CD4-positive, alpha-beta memory T cell (primary cell): Measurements from ENCODE around the gene KCNA5. TPM values are rescaled to one million over a fixed set of nuclear protein-coding genes. Genes with fewer than 3 reads are reported as not detected.

Experiments used
- CTCF ChIA-PET: fragments of 350-600 bp; sonication (Branson Sonifier 250); formaldehyde crosslinking; loops from one replicate; lab custom pipeline; 2021; ENCODE audit warnings: inconsistent platforms; ENCODE audit not compliant: partially characterized antibody; lab: Charles Lee
- POLR2A ChIA-PET: fragments of 350-600 bp; sonication (Branson Sonifier 250); formaldehyde crosslinking; loops from one replicate; lab custom pipeline; 2021; ENCODE audit not compliant: partially characterized antibody; lab: Charles Lee
- DNase-seq, 5 donors: peaks; one replicate each; pipeline versions ENCODE4 v3.0.0 to v3.0.0-alpha.2; 2020 to 2022; ENCODE audit warnings: mixed read lengths in 1 of 5
- H3K27ac ChIP-seq: one replicate; pipeline ENCODE4 v1.7.0; 2013; ENCODE audit warnings: low read depth, low read length
- H3K27me3 ChIP-seq: 2 replicates; pipeline ENCODE4 v1.7.0; 2013; ENCODE audit warnings: mild to moderate bottlenecking, low read length, moderate library complexity; ENCODE audit not compliant: insufficient read depth
- H3K36me3 ChIP-seq: 2 replicates; pipeline ENCODE4 v1.7.0; 2013; ENCODE audit warnings: mild to moderate bottlenecking, low read length, moderate library complexity; ENCODE audit not compliant: insufficient read depth
- H3K4me1 ChIP-seq: 2 replicates; pipeline ENCODE4 v1.7.0; 2013; ENCODE audit warnings: mild to moderate bottlenecking, low read length, moderate library complexity; ENCODE audit not compliant: insufficient read depth
- H3K4me3 ChIP-seq, 2 donors: one replicate each; pipeline ENCODE4 v1.7.0; 2013; ENCODE audit warnings: low read length in 2 of 2, mild to moderate bottlenecking in 1 of 2
- H3K9me3 ChIP-seq, 2 donors: one replicate each; pipeline ENCODE4 v1.7.0; 2013; ENCODE audit warnings: low read length in 2 of 2, control low read depth in 1 of 2; ENCODE audit not compliant: control insufficient read depth in 1 of 2
- H3K27ac Mint-ChIP-seq, 7 donors: one replicate each; pipeline ENCODE4 v1.8.0; 2020 to 2021; ENCODE audit warnings: mixed read lengths in 7 of 7, mild to moderate bottlenecking in 6 of 7, inconsistent platforms in 3 of 7, moderate library complexity in 3 of 7
- H3K27me3 Mint-ChIP-seq, 2 donors: one replicate each; pipeline ENCODE4 v1.8.0; 2020 to 2021; ENCODE audit warnings: mixed read lengths in 2 of 2
- H3K36me3 Mint-ChIP-seq, 2 donors: one replicate each; pipeline ENCODE4 v1.8.0; 2020 to 2021; ENCODE audit warnings: mixed read lengths in 2 of 2, inconsistent platforms in 1 of 2, mild to moderate bottlenecking in 1 of 2
- H3K4me1 Mint-ChIP-seq, 4 donors: one replicate each; pipeline ENCODE4 v1.8.0; 2020 to 2021; ENCODE audit warnings: mixed read lengths in 4 of 4, mild to moderate bottlenecking in 1 of 4
- H3K4me3 Mint-ChIP-seq, 8 donors: one replicate each; pipeline ENCODE4 v1.8.0; 2020 to 2021; ENCODE audit warnings: mixed read lengths in 8 of 8, mild to moderate bottlenecking in 7 of 8, moderate library complexity in 6 of 8, inconsistent platforms in 3 of 8
- H3K9me3 Mint-ChIP-seq, 8 donors: one replicate each; pipeline ENCODE4 v1.8.0; 2020 to 2021; ENCODE audit warnings: mixed read lengths in 8 of 8, mild to moderate bottlenecking in 5 of 8, inconsistent platforms in 3 of 8, moderate library complexity in 1 of 8
- intact Hi-C: fragments of 100-400 bp; cut with micrococcal nuclease; formaldehyde crosslinking; loops from one replicate; pipeline ENCODE4 v1.15.1; 2023
- polyA plus RNA-seq, 2 donors: library from polyadenylated mRNA; unstranded; fragments of 300-500 nt; fragmentation: Illumina TruSeq; gene quantifications; one replicate each; pipeline ENCODE4 v1.2.3, GENCODE V29; 2021
- total RNA-seq, 2 experiments: library from RNA; stranded (reverse); gene quantifications; one replicate each; pipeline ENCODE4 v1.2.3, GENCODE V29; 2021

Gene KCNA5
- total and polyA plus RNA-seq, 4 experiments from 2014 or later: not detected

- Histone ChIP-seq H3K27ac (no peak overlapping the region), H3K36me3 (no peaks in the 10 kb centered on the region), H3K4me1 (no peaks in the 10 kb centered on the region), H3K27me3 (no peaks in the 10 kb centered on the region), H3K4me3 (no peak overlapping the region), H3K9me3 (no peaks in the 10 kb centered on the region)
- DNase-seq: no peak
- peaks cover 2 to 9% of the 10 kb centered on the region in 2 donors for H3K27me3 Mint-ChIP-seq
- no peaks in the 10 kb centered on the region for H3K4me1 Mint-ChIP-seq
- ChIA-PET CTCF (interaction anchor here (0.8 kb wide), 1 partner anchor 13 kb away, joined by 3 read pairs; no protein-coding TSS in a partner anchor), POLR2A (no interaction called here)
- no peak overlapping the region for H3K27ac Mint-ChIP-seq
- H3K36me3 Mint-ChIP-seq: no peaks in the 10 kb centered on the region
- intact Hi-C loops: no loop called here
- H3K9me3 Mint-ChIP-seq: no peaks in the 10 kb centered on the region
- no peak overlapping the region for H3K4me3 Mint-ChIP-seq
These were observed 44.3 kb downstream of the KCNA5 start for GRCh38 chr12:5087831-5088554.

GRCh38 chr12:5088586-5089264 lies 45.0 kb downstream of the KCNA5 start:
- Mint-ChIP-seq H3K27me3 (peaks cover 2 to 9% of the 10 kb centered on the region in 2 donors), H3K4me3 (no peak overlapping the region), H3K36me3 (no peaks in the 10 kb centered on the region), H3K9me3 (no peaks in the 10 kb centered on the region), H3K27ac (no peak overlapping the region), H3K4me1 (no peaks in the 10 kb centered on the region)
- no peaks in the 10 kb centered on the region for H3K27me3 ChIP-seq
- no peaks in the 10 kb centered on the region for H3K9me3 ChIP-seq
- no peak for DNase-seq
- H3K36me3 ChIP-seq: no peaks in the 10 kb centered on the region
- ChIA-PET POLR2A (no interaction called here), CTCF (no interaction called here)
- intact Hi-C loops: no loop called here
- no peak overlapping the region for H3K4me3 ChIP-seq
- H3K27ac ChIP-seq: no peak overlapping the region
- no peaks in the 10 kb centered on the region for H3K4me1 ChIP-seq

GRCh38 chr12:5094551-5094950 lies 50.9 kb downstream of the KCNA5 start:
- no peaks in the 10 kb centered on the region for H3K9me3 ChIP-seq
- no peaks in the 10 kb centered on the region for H3K4me1 ChIP-seq
- Mint-ChIP-seq H3K27me3 (peaks cover 2 to 7% of the 10 kb centered on the region in 2 donors), H3K4me3 (no peak overlapping the region), H3K27ac (no peak overlapping the region), H3K9me3 (no peaks in the 10 kb centered on the region), H3K36me3 (no peaks in the 10 kb centered on the region), H3K4me1 (no peaks in the 10 kb centered on the region)
- intact Hi-C loops: no loop called here
- ChIA-PET CTCF (interaction anchor here (1.0 kb wide), 1 partner anchor 10 kb away, joined by 3 read pairs; no protein-coding TSS in a partner anchor), POLR2A (no interaction called here)
- no peak overlapping the region for H3K4me3 ChIP-seq
- H3K36me3 ChIP-seq: no peaks in the 10 kb centered on the region
- no peaks in the 10 kb centered on the region for H3K27me3 ChIP-seq
- H3K27ac ChIP-seq: no peak overlapping the region
- no peak for DNase-seq

DNA sequence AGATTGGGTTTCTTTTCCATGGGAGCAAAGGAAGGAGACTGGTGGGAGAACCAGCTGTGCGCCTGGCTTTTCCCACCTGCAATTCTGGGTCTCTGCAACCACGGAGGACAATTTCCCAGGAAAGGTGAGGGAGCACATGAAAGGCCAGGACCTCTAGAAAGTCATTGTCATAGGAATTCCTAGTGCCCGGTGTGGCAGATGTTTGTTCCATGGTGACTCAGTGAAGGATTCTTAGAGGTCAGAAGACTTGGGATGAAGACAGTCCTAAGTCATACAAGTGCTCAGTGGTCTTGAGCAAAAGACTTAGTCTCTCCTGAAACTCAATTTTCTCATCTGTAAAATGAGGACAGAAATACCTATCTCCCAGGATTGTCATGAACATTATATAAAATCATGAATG lies 51.3 kb downstream of the KCNA5 start:
- Histone ChIP-seq H3K36me3 (no peaks in the 10 kb centered on the region), H3K27ac (no peak overlapping the region), H3K9me3 (no peaks in the 10 kb centered on the region), H3K27me3 (no peaks in the 10 kb centered on the region), H3K4me3 (no peak overlapping the region), H3K4me1 (no peaks in the 10 kb centered on the region)
- H3K27me3 Mint-ChIP-seq: peaks cover 2 to 7% of the 10 kb centered on the region in 2 donors
- no peak overlapping the region for H3K4me3 Mint-ChIP-seq
- intact Hi-C loops: no loop called here
- no peak overlapping the region for H3K27ac Mint-ChIP-seq
- H3K9me3 Mint-ChIP-seq: no peaks in the 10 kb centered on the region
- no peaks in the 10 kb centered on the region for H3K36me3 Mint-ChIP-seq
- ChIA-PET CTCF (interaction anchor here (1.0 kb wide), 1 partner anchor 11 kb away, joined by 3 read pairs; no protein-coding TSS in a partner anchor), POLR2A (no interaction called here)
- H3K4me1 Mint-ChIP-seq: no peaks in the 10 kb centered on the region
- no peak for DNase-seq

Other genes starting within 250 kb of the KCNA5 start
- not detected for gene KCNA1, start 134.0 kb upstream of the KCNA5 start, total RNA-seq
- gene KCNA1, start 134.0 kb upstream of the KCNA5 start, polyA plus RNA-seq: not detected